IPS DF 19.7 (cell line): ENCODE results near the gene RNF8.
A peak's percentile ranks its signal among the peaks of the same experiment; 100 is the strongest.
"Not testable (repeated sequence)": the region's sequence is repeated elsewhere in the genome, so short reads cannot be mapped to it uniquely, and the experiment has no call there.

Source experiments
- DNase-seq: peaks from one replicate; pipeline ENCODE4 v3.0.0-alpha.2; 2013; ENCODE audit warnings: low read depth, low spot score

Gene RNF8

DNA sequence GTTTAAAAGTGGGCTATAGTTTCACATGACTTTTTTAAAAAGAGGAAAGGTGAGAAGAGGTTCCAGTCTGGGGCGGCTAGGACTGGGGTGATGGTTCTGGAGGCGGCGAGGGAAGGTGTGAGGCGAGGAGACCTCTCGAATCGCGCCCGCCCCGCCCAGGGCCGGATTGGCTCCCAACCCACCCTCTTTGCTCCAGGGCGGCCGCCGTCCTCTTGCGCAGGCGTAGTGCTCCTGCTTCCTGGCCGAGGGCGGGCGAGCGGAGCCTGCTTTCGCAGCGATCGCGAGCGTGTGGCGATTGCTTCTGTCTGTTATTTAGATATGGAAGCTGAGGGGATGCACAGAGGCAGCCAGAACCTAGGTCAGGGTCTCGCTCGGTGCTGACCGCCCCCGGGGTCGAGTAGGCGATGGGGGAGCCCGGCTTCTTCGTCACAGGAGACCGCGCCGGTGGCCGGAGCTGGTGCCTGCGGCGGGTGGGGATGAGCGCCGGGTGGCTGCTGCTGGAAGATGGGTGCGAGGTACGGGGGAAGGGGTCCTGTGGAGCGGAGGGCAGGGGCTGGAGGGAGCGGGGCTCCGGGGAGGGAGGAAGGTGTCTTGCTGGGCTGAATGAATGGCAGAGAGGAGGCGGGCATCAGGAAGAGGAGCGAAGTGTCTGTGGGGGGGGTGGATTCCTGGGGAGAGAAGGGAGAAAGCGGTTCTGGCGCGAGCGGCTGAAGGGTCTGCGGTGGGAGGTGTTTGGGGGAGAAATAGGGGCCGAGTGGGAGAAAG is at the start of gene RNF8:
RNF8 (plus strand) TSS at position 223 of the 765 bp plus-strand sequence; CDS start at position 405, 182 bp downstream.
- DNase-seq = peak; percentile 64

DNA sequence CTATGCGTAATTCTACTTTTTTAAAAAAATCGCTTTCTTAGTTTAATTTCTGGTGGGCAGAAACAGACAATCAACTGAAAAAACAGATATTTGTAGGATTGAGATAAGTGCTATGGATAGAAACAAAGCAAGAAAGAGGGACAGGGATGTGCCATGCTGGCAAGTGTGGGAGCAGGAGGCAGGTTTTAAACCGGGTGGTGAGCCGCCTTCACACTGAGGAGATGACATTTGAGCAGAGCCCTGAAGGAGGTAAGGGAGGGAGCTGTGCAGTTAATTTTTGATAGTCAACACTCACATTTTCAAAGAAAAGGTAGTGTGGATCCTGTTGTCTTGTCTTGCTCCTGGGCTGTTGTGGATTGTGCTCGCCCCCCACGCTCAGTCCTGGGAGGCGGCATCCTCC is 49.0 kb upstream of the RNF8 start:
- DNase-seq = no peak

GRCh38 chr6:37305841-37306425 is 47.9 kb upstream of the RNF8 start:
- DNase-seq = no peak

- no peak for DNase-seq
These were observed 47.1 kb upstream of the RNF8 start for GRCh38 chr6:37306624-37307222.

- not testable (repeated sequence) for DNase-seq
These were observed 46.3 kb upstream of the RNF8 start for GRCh38 chr6:37307484-37307883.

DNA sequence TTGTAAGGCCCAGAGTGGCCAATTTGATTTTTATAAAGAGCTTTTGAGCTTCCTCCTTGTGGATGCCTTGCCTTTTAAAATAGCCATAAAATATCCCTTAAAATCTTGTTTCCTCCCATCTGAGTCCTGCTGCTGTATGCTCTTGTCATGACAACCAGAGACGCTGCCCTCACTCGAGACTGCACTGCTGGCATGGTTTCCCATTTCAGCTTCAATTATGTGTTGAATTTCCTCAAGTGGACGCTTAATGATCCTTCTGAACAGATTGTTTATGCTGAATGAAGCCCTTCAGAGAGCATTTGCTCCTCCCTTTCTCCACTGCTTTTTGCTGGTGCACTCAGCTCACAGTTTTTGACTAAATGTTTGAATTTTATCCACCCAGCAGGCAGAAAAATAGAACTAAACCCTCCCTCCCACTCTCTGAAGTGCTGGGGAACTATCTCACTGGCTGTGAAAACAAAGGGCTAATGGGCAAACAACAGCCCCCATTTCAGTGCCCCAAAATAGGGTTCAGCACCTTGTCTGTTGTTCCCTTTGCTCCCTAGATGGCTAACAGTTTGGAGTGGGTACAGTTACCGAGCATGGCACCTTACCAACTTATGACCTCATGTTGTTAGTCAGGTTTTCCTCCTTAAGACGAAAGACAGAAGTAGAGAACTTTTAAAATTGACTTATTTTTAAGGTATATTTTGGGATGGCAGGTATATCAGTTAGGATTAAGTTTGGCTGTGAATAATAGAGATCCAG is 45.5 kb upstream of the RNF8 start:
- DNase-seq = no peak

DNA sequence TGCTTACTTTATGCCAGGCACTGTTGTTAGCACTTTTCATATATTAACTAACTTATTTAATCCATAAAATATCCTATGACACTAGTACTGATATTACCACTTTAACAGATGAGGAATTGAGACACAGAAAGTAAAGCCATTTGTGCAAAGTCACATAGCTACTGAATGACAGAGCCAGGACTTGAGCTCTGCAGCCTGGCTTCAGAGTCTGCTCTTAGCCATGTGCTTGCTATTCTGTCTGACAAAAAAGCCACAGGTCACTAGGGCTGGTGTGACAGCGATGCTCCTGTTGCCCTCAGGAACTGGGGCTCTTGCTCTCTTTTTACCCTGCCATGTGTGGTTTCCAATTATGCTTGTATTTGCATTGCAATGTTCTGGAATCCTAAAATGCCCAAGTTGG is 44.7 kb upstream of the RNF8 start:
- no peak for DNase-seq

GRCh38 chr6:37309692-37310091 is 44.1 kb upstream of the RNF8 start:
- no peak for DNase-seq

- no peak for DNase-seq
These were observed 42.8 kb upstream of the RNF8 start for GRCh38 chr6:37310966-37311365.

DNA sequence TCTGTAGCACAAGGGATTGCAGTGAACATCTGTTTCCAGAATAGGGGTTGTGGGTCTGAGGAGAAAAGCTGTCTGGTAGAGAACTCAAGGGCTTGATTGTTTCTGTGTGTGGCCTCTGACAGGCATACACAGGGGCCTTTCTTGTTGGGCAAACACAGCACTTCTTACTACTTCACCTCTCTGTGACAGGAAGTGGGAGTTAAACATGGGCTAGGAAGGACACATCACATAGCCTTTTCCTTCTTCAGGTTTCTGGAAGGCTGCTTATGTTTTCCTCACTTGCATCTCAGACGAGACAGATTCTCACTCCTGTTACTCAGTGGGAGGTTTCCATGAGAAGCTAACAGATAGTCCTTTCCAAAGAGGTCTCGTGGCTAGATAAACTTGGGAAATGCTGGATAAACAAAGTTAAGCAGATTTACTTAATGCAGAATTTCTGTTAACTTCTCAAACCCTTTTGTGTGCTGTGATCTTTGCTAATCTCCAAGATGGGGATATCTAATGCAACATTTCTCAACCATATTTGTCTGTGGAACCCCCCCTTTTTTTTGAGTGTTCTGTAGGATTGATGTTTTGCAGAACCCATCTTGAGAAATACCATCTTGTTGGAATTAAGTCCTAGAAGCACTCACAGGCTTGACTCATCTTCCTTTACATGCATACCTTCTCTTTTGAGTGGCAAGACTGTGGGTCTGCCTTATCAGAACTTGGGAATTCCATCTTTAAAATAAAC is 41.9 kb upstream of the RNF8 start:
- no peak for DNase-seq

- no peak for DNase-seq
These were observed 39.9 kb upstream of the RNF8 start for GRCh38 chr6:37313723-37314486.

DNA sequence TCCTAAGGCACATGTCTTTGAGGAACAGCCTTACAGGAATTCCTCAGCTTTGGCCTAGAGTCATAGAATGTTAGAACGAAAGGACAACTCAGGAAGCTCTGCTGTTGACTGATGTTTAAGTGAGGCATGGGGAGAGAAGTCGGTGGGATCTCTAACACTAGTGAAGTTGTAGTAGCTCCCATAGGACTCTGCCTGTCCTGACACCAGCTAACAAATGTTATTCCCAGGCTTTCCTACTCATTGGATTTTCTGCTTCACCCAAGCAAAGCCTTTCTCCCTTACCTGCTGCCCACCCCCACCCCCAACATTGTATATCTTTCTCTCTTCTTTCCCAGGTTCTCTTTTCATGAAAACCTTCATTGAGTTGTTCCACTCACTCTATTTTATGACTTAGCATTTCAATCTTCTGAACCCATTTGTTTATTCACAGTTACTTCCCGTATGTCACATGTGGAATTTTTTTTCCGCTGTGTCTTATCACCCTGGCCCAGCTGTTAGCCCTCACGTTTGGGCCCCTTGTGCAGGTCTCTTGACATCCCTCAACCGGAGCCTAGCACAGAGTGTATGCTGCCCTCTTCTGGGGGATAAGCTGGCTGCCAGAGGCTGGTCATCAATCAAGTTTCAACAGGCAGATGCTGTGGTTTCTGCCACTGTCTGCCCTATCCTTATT is 39.2 kb upstream of the RNF8 start:
- no peak for DNase-seq

DNA sequence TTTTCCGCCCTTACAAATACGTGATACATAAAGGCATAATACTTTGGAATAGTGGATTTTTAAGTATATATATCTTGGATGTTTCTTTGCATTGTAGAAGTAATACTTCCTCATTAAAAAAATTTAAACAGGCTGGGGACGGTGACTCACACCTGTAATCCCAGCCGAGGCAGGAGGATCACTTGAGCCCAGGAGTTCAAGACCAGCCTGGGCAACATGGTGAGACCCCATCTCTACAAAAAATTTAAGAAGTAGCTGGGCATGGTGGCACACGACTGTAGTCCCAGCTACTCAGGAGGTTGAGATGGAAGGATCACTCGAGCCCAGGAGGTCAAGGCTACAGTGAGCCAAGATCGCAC is 38.6 kb upstream of the RNF8 start:
- DNase-seq = no peak

GRCh38 chr6:37316071-37316470 is 37.7 kb upstream of the RNF8 start:
- DNase-seq = no peak

DNA sequence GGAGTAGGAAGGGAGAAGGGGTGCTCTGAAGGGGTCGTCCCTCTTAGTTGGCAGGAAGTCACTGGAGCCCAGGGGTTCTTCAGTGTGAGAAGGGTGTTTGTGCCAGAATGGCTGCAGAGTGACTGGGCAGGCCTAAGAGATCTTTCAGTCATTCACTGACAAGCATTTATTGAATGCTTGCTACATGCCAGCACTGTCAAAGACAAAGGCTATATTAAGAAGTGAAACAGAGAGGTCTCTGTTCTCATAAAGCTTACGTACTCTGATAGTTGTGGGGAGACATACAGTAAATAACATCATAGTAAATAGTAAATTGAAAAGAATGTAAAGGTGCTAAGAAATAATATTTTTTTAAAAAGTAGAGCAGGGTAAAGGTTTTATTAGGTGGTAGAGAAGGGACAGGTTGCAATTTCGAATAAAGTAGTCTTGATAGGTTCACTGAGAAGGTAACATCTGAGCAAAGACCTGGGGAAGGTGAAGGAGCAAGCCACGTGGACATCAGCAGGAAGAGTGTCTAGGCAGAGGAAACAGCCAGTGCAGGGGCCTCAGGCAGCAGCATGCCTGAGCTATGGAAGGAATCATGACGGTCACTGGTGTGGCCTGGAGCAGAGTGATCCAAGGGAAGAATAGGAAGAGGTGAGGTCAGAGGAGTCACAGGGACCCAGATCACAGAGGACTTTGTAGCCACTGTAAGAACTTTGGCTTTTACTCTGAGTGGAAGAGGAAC is 36.3 kb upstream of the RNF8 start:
- DNase-seq = no peak

- DNase-seq = no peak
These were observed 34.6 kb upstream of the RNF8 start for GRCh38 chr6:37319156-37319555.

DNA sequence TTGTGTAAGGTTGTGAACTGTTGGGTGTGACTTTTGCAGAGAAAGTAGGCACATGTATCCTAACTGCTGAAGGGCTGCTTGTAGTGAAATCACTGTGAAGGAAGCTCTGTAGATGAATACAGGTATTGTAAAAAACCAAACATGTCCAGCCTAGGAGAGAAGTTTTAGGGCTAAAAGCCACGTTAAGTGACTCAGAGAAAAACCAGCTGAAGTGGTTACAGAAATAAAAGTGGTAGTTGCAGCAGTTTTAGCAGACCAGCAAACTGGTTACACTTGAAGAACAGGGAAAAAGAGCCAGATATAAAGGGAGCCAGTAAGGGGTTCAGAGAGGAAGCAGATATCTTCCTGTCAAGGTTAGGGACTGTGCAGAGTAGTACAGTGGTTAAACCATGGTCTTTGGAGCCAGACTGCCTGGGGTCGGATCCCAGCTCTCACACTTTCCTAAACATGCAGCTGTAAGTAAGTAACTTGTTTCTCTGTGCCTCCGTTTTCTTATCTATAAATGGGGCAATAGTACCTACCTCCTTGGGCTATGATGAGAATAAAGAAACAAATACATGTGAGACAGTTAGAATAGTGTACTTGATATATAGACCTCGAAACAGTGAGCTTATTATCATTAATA is 33.8 kb upstream of the RNF8 start:
- no peak for DNase-seq

DNA sequence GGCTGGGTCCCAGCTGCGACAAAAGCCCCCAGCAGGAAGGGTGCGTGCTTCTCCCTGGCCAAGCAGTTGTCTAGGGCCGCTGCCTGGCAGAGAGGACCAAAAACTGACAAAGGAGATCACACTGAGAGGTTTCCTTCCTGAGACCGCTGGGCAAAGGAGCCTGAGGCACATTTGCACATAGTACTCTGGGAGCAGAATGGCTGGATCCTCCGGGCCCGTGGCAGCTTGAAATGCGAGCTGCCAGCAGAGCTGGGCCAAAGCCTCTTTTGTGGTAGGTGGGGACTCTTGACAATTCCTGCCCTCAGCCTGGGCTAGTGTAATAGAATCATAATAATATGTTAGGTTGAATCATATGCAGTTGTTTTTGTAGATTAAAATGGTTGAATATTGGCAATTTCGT is 33.1 kb upstream of the RNF8 start:
- no peak for DNase-seq

GRCh38 chr6:37321101-37321500 is 32.7 kb upstream of the RNF8 start:
- no peak for DNase-seq
